Neural cell (in vitro differentiated cells): ENCODE data around the gene PCDH9. TPM values are rescaled to one million over a fixed set of nuclear protein-coding genes. Genes with fewer than 3 reads are reported as not detected.

ENCODE experiments used
- H2AFZ ChIP-seq: fragments of 200-600, 300-800 bp; sonication (generic), shearing (Covaris generic); 2 replicates; pipeline ENCODE4 v1.6.0; 2014; ENCODE audit warnings: low read depth, mild to moderate bottlenecking, antibody characterized with exemption, low read length, moderate library complexity
- H3F3A ChIP-seq: fragments of 200-600 bp; shearing (Covaris generic); 2 replicates; pipeline ENCODE4 v1.6.1; 2016; ENCODE audit warnings: mild to moderate bottlenecking, moderate library complexity, mixed read lengths, antibody characterized with exemption, low read length; ENCODE audit not compliant: insufficient read depth, poor library complexity, severe bottlenecking
- H3K27ac ChIP-seq: fragments of 200-600, 300-800 bp; sonication (generic), shearing (Covaris generic); 2 replicates; pipeline ENCODE4 v1.5.1; 2014; ENCODE audit warnings: mild to moderate bottlenecking, low read length, moderate library complexity
- H3K27me3 ChIP-seq: fragments of 300-800, 200-600 bp; sonication (generic), shearing (Covaris generic); 2 replicates; pipeline ENCODE4 v1.6.0; 2014; ENCODE audit warnings: mild to moderate bottlenecking, low read depth, low read length, moderate library complexity; ENCODE audit not compliant: insufficient read depth
- H3K36me3 ChIP-seq: fragments of 300-800, 200-600 bp; sonication (generic), shearing (Covaris generic); 2 replicates; pipeline ENCODE4 v1.5.1; 2014; ENCODE audit warnings: mild to moderate bottlenecking, antibody characterized with exemption, low read length, moderate library complexity; ENCODE audit not compliant: insufficient read depth
- H3K4me2 ChIP-seq: fragments of 300-800, 200-600 bp; sonication (generic), shearing (Covaris generic); 2 replicates; pipeline ENCODE4 v1.6.0; 2014; ENCODE audit warnings: mild to moderate bottlenecking, low read length
- H3K4me3 ChIP-seq: fragments of 300-800, 200-600 bp; sonication (generic), shearing (Covaris generic); 2 replicates; pipeline ENCODE4 v1.5.1; 2014; ENCODE audit warnings: mild to moderate bottlenecking, low read length, moderate library complexity
- H3K79me2 ChIP-seq: fragments of 200-600 bp; shearing (Covaris generic); replicated peaks from 2 replicates; pipeline ENCODE4 v1.6.0; 2014; ENCODE audit warnings: mild to moderate bottlenecking, low read length, moderate library complexity; ENCODE audit not compliant: insufficient read depth
- H3K9ac ChIP-seq: fragments of 300-800, 200-600 bp; sonication (generic), shearing (Covaris generic); 2 replicates; pipeline ENCODE4 v1.6.1; 2016; ENCODE audit warnings: mild to moderate bottlenecking, low read length, mixed read lengths
- H3K9me2 ChIP-seq: fragments of 200-600 bp; shearing (Covaris generic); 2 replicates; pipeline ENCODE4 v1.6.1; 2016; ENCODE audit warnings: mild to moderate bottlenecking, low read length, mixed read lengths; ENCODE audit not compliant: insufficient read depth
- H3K9me3 ChIP-seq: fragments of 200-600, 300-800 bp; sonication (generic), shearing (Covaris generic); 2 replicates; pipeline ENCODE4 v1.6.1; 2016; ENCODE audit warnings: mild to moderate bottlenecking, mixed run types, low read length, moderate library complexity, mixed read lengths
- H4K20me1 ChIP-seq: fragments of 200-600 bp; shearing (Covaris generic); 2 replicates; pipeline ENCODE4 v1.6.1; 2016; ENCODE audit warnings: mild to moderate bottlenecking, mixed run types; ENCODE audit not compliant: insufficient read depth
- EP300 ChIP-seq: fragments of 450-650 bp; conservative IDR thresholded peaks from 2 replicates; pipeline ENCODE4 v1.6.1; 2014; ENCODE audit warnings: antibody characterized with exemption, mild to moderate bottlenecking, moderate library complexity; ENCODE audit not compliant: poor library complexity, severe bottlenecking
- EZH2 ChIP-seq: fragments of 200-600, 300-800 bp; shearing (Covaris generic), sonication (generic); IDR thresholded peaks from 2 replicates; pipeline ENCODE4 v1.6.1; 2014; ENCODE audit warnings: antibody characterized with exemption, low read length, borderline replicate concordance, mild to moderate bottlenecking; ENCODE audit not compliant: insufficient read depth, poor library complexity, severe bottlenecking
- MXI1 ChIP-seq: fragments of 450-650 bp; conservative IDR thresholded peaks from 2 replicates; pipeline ENCODE4 v1.6.1; 2014; ENCODE audit warnings: antibody characterized with exemption, mild to moderate bottlenecking; ENCODE audit not compliant: poor library complexity, severe bottlenecking
- POLR2AphosphoS5 ChIP-seq: IDR thresholded peaks from 2 replicates; pipeline ENCODE4 v1.6.1; 2012
- RAD21 ChIP-seq: fragments of 450-650 bp; conservative IDR thresholded peaks from 2 replicates; pipeline ENCODE4 v1.6.1; 2014; ENCODE audit warnings: antibody characterized with exemption, mild to moderate bottlenecking, moderate library complexity
- SMC3 ChIP-seq: fragments of 450-650 bp; conservative IDR thresholded peaks from 2 replicates; pipeline ENCODE4 v1.6.1; 2014; ENCODE audit warnings: antibody characterized with exemption, mild to moderate bottlenecking, moderate library complexity; ENCODE audit not compliant: poor library complexity
- TAF1 ChIP-seq: IDR thresholded peaks from 2 replicates; pipeline ENCODE4 v1.6.1; 2012; ENCODE audit warnings: low read depth
- polyA plus RNA-seq: library from polyadenylated mRNA; depleted of rRNA; stranded (reverse); fragments of >200 nt; gene quantifications from 2 replicates; pipeline ENCODE4 v1.2.3, GENCODE V29; 2014
- TF ChIP-seq, protein P1 (sequence below): fragments of 450-650 bp; IDR thresholded peaks from 2 replicates; pipeline ENCODE4 v1.5.1; 2014; ENCODE audit warnings: antibody characterized with exemption, mild to moderate bottlenecking, moderate library complexity; ENCODE audit not compliant: poor library complexity, severe bottlenecking
- TF ChIP-seq, protein P2 (sequence below): IDR thresholded peaks from 2 replicates; pipeline ENCODE4 v1.6.1; 2012; ENCODE audit warnings: borderline replicate concordance

PCDH9 gene
- polyA plus RNA-seq, 1 donor from 2014 or later: 4.6 TPM

GRCh38 chr13:67138970-67139369 is 91.2 kb downstream of the PCDH9 start:
- peaks cover 6% of the 10 kb centered on the region for H3F3A ChIP-seq
- no peaks in the 10 kb centered on the region for H3K9me2 ChIP-seq
- H3K79me2 ChIP-seq: no peaks in the 10 kb centered on the region
- no peak overlapping the region for H3K27ac ChIP-seq
- no peak overlapping the region for H3K9ac ChIP-seq
- no peaks in the 10 kb centered on the region for H3K9me3 ChIP-seq
- no peaks in the 10 kb centered on the region for H4K20me1 ChIP-seq
- H3K36me3 ChIP-seq: no peaks in the 10 kb centered on the region
- no peak overlapping the region for H3K4me2 ChIP-seq
- no peak overlapping the region for H2AFZ ChIP-seq
- peaks cover 3% of the 10 kb centered on the region for H3K27me3 ChIP-seq
- H3K4me3 ChIP-seq: no peak overlapping the region
- TF ChIP-seq RAD21 (no peak), POLR2AphosphoS5 (peak; percentile 86), EZH2 (no peak), TAF1 (no peak), EP300 (peak; percentile 97)
- TF ChIP-seq, protein P1, sequence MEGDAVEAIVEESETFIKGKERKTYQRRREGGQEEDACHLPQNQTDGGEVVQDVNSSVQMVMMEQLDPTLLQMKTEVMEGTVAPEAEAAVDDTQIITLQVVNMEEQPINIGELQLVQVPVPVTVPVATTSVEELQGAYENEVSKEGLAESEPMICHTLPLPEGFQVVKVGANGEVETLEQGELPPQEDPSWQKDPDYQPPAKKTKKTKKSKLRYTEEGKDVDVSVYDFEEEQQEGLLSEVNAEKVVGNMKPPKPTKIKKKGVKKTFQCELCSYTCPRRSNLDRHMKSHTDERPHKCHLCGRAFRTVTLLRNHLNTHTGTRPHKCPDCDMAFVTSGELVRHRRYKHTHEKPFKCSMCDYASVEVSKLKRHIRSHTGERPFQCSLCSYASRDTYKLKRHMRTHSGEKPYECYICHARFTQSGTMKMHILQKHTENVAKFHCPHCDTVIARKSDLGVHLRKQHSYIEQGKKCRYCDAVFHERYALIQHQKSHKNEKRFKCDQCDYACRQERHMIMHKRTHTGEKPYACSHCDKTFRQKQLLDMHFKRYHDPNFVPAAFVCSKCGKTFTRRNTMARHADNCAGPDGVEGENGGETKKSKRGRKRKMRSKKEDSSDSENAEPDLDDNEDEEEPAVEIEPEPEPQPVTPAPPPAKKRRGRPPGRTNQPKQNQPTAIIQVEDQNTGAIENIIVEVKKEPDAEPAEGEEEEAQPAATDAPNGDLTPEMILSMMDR: no peak

DNA sequence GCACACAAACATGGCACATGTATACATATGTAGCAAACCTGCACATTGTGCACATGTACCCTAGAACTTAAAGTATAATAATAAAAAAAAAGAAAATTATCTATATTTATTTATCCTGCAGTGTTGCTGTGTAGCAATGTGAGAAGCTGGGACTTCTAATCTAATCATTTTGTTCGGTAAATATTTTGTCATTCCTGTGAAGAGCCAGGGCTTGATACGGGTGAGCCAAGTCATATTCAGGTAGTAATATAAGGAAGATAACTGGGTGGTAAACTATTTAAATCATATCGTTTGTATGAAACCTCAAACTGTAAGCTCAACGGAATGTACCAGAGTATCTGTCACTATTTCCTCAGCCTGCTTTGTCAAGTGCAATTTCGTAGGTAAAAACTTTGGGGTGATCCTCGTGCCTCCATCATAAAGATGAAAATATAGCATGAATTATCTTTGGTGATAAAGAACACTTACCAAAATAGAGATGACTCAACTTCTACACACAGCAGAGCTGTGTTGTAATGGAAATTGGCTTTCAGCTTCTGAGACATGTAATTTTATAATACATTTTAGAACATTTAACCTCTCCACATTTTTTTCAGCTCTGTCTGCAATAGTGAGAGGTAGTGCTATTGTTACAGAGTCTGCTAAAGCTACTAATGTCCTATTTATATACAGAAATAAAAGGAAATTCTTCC is 92.9 kb downstream of the PCDH9 start:
- no peak overlapping the region for H2AFZ ChIP-seq
- H3K9me2 ChIP-seq: no peaks in the 10 kb centered on the region
- TF ChIP-seq EP300: no peak
- no peak for TF ChIP-seq POLR2AphosphoS5
- no peak for TF ChIP-seq TAF1
- TF ChIP-seq SMC3: no peak
- no peak for TF ChIP-seq MXI1
- TF ChIP-seq, protein P1: no peak
- no peak for TF ChIP-seq EZH2
- H3K27me3 ChIP-seq: peaks cover 3% of the 10 kb centered on the region
- no peaks in the 10 kb centered on the region for H3K9me3 ChIP-seq
- H3K27ac ChIP-seq: no peak overlapping the region
- H3K79me2 ChIP-seq: no peaks in the 10 kb centered on the region
- H3F3A ChIP-seq: peaks cover 6% of the 10 kb centered on the region
- no peak overlapping the region for H3K9ac ChIP-seq
- no peaks in the 10 kb centered on the region for H3K36me3 ChIP-seq
- no peak overlapping the region for H3K4me3 ChIP-seq
- no peaks in the 10 kb centered on the region for H4K20me1 ChIP-seq
- H3K4me2 ChIP-seq: no peak overlapping the region

GRCh38 chr13:67136157-67136556 is 94.0 kb downstream of the PCDH9 start:
- no peaks in the 10 kb centered on the region for H3K9me2 ChIP-seq
- no peak overlapping the region for H3K9ac ChIP-seq
- H3K27me3 ChIP-seq: peaks cover 3% of the 10 kb centered on the region
- H4K20me1 ChIP-seq: no peaks in the 10 kb centered on the region
- no peaks in the 10 kb centered on the region for H3K79me2 ChIP-seq
- H3K27ac ChIP-seq: no peak overlapping the region
- no peak overlapping the region for H2AFZ ChIP-seq
- H3K4me2 ChIP-seq: no peak overlapping the region
- H3K9me3 ChIP-seq: no peaks in the 10 kb centered on the region
- no peak overlapping the region for H3K4me3 ChIP-seq
- no peak for TF ChIP-seq EZH2
- TF ChIP-seq TAF1: no peak
- TF ChIP-seq RAD21: no peak
- TF ChIP-seq, protein P2, sequence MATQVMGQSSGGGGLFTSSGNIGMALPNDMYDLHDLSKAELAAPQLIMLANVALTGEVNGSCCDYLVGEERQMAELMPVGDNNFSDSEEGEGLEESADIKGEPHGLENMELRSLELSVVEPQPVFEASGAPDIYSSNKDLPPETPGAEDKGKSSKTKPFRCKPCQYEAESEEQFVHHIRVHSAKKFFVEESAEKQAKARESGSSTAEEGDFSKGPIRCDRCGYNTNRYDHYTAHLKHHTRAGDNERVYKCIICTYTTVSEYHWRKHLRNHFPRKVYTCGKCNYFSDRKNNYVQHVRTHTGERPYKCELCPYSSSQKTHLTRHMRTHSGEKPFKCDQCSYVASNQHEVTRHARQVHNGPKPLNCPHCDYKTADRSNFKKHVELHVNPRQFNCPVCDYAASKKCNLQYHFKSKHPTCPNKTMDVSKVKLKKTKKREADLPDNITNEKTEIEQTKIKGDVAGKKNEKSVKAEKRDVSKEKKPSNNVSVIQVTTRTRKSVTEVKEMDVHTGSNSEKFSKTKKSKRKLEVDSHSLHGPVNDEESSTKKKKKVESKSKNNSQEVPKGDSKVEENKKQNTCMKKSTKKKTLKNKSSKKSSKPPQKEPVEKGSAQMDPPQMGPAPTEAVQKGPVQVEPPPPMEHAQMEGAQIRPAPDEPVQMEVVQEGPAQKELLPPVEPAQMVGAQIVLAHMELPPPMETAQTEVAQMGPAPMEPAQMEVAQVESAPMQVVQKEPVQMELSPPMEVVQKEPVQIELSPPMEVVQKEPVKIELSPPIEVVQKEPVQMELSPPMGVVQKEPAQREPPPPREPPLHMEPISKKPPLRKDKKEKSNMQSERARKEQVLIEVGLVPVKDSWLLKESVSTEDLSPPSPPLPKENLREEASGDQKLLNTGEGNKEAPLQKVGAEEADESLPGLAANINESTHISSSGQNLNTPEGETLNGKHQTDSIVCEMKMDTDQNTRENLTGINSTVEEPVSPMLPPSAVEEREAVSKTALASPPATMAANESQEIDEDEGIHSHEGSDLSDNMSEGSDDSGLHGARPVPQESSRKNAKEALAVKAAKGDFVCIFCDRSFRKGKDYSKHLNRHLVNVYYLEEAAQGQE: no peak
- peaks cover 6% of the 10 kb centered on the region for H3F3A ChIP-seq
- H3K36me3 ChIP-seq: no peaks in the 10 kb centered on the region
